ENCODE measurements around the gene FLRT2. TPM values are rescaled to one million over a fixed set of nuclear protein-coding genes. Genes with fewer than 3 reads are reported as not detected.

The FLRT2 gene
- total and polyA plus RNA-seq, 7 donors, result 0.60 to 13.0 (median 3.0) TPM

DNA sequence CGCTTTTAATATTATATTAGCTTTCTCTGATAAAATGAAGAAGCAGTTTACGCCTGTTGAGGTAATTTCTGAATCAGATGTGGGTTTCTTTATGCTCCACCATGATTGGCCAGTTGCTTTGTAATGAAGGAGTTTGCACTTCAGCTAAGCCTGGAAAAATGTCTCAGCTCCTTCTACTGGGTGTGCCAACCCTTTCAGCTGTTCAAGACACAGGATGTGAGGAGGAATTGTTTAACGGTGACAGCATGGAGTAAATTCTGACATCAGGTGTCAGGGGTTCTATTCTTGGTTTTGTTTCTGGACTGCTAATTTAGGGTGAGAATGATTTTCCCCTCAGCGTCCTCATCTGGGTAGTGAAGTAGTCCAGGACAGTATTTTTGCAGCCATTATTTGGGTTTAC, 43.5 kb downstream of the FLRT2 start:
- no peaks in the 10 kb centered on the region for H3K27me3 ChIP-seq
- H3K9me3 ChIP-seq, result no peaks in the 10 kb centered on the region
- no peaks in the 10 kb centered on the region for H3K4me1 ChIP-seq
- no peak for DNase-seq
- H3K27ac ChIP-seq, result no peak overlapping the region
- no peaks in the 10 kb centered on the region for H3K36me3 ChIP-seq
- no peak overlapping the region for H3K4me3 ChIP-seq
- TF ChIP-seq, protein P1, sequence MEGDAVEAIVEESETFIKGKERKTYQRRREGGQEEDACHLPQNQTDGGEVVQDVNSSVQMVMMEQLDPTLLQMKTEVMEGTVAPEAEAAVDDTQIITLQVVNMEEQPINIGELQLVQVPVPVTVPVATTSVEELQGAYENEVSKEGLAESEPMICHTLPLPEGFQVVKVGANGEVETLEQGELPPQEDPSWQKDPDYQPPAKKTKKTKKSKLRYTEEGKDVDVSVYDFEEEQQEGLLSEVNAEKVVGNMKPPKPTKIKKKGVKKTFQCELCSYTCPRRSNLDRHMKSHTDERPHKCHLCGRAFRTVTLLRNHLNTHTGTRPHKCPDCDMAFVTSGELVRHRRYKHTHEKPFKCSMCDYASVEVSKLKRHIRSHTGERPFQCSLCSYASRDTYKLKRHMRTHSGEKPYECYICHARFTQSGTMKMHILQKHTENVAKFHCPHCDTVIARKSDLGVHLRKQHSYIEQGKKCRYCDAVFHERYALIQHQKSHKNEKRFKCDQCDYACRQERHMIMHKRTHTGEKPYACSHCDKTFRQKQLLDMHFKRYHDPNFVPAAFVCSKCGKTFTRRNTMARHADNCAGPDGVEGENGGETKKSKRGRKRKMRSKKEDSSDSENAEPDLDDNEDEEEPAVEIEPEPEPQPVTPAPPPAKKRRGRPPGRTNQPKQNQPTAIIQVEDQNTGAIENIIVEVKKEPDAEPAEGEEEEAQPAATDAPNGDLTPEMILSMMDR (IDR thresholded peaks at IDR 0.05), result no peak
- TF ChIP-seq POLR2AphosphoS5 (IDR thresholded peaks at IDR 0.05) (no peak), POLR2A (IDR thresholded peaks at IDR 0.05) (no peak), EP300 (IDR thresholded peaks at IDR 0.05) (no peak)
- intact Hi-C loops (cut with DNase I), result no loop called here
- 77 to 85% methylated on average over 4 of the region's 4 CpGs for WGBS, 2 donors

DNA sequence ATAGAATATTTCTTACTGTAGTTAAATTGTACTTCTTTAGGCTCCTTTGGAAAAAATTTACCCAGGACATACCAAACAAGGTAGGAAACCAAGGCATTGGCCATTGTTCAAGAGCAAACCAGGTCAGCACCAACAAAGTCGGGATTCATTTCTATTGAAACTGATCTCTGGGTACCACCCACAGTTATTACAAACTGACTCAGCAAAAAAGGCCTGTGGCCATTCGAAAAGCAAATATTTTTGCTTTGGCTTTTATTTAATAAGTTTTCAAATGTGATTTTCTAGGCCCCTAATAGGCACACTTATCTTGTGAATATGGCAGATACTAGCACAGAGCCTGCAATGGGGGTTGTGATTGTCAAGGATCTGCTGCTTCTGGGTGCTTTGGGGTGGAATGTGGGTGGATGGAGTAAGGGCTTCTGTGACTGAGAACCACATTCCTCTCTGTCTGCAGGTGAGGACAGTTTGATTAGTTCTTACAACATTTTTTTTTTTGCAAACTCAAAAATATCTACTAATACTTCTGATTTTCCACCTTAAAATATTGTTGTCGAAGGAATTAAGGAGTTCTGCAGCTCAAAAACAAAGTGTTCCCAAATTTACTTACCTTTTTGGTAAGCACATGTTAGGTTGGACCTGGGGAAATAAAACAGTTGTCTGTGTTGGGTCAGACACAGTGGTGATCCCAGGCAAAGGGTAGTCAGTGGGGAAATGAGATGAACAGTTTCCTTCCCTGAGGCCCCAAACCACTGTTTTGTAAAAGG, 45.1 kb downstream of the FLRT2 start:
- H3K27me3 ChIP-seq, result no peaks in the 10 kb centered on the region
- H3K27ac ChIP-seq, result no peak overlapping the region
- no peak overlapping the region for H3K4me3 ChIP-seq
- intact Hi-C loops (cut with DNase I), result no loop called here
- H3K4me1 ChIP-seq, result no peaks in the 10 kb centered on the region
- H3K9me3 ChIP-seq, result no peaks in the 10 kb centered on the region
- no peak for DNase-seq
- TF ChIP-seq POLR2A (IDR thresholded peaks at IDR 0.05) (no peak), EP300 (IDR thresholded peaks at IDR 0.05) (no peak), POLR2AphosphoS5 (IDR thresholded peaks at IDR 0.05) (no peak)
- TF ChIP-seq, protein P1 (IDR thresholded peaks at IDR 0.05), result no peak
- 62 to 78% methylated on average over 3 of the region's 3 CpGs for WGBS, 2 donors
- H3K36me3 ChIP-seq, result no peaks in the 10 kb centered on the region

- Histone ChIP-seq H3K9me3 (no peaks in the 10 kb centered on the region), H3K36me3 (no peaks in the 10 kb centered on the region), H3K4me3 (no peak overlapping the region), H3K4me1 (no peaks in the 10 kb centered on the region), H3K27ac (no peak overlapping the region), H3K27me3 (no peaks in the 10 kb centered on the region)
- no peak for TF ChIP-seq EP300 (IDR thresholded peaks at IDR 0.05)
- no peak for TF ChIP-seq POLR2AphosphoS5 (IDR thresholded peaks at IDR 0.05)
- TF ChIP-seq POLR2A (IDR thresholded peaks at IDR 0.05), result no peak
- TF ChIP-seq, protein P1 (IDR thresholded peaks at IDR 0.05), result no peak
- intact Hi-C loops (cut with DNase I), result no loop called here
- DNase-seq, result no peak
- 75 to 79% methylated on average over 1 of the region's 1 CpG for whole genome bisulfite sequencing, 2 donors
These were observed 45.6 kb downstream of the FLRT2 start for GRCh38 chr14:85575617-85575898.

- H3K27me3 ChIP-seq, result no peaks in the 10 kb centered on the region
- no peak overlapping the region for H3K27ac ChIP-seq
- TF ChIP-seq, protein P1 (IDR thresholded peaks at IDR 0.05), result no peak
- no peak overlapping the region for H3K4me3 ChIP-seq
- DNase-seq, result no peak
- intact Hi-C loops (cut with DNase I), result no loop called here
- WGBS, 2 donors, result 51 to 66% methylated on average over 3 of the region's 3 CpGs
- H3K4me1 ChIP-seq, result no peaks in the 10 kb centered on the region
- H3K36me3 ChIP-seq, result no peaks in the 10 kb centered on the region
- no peaks in the 10 kb centered on the region for H3K9me3 ChIP-seq
These were observed 46.3 kb downstream of the FLRT2 start for GRCh38 chr14:85576218-85576617.
